ENCODE data around the gene SQSTM1.

- TF ChIP-seq, protein P1, sequence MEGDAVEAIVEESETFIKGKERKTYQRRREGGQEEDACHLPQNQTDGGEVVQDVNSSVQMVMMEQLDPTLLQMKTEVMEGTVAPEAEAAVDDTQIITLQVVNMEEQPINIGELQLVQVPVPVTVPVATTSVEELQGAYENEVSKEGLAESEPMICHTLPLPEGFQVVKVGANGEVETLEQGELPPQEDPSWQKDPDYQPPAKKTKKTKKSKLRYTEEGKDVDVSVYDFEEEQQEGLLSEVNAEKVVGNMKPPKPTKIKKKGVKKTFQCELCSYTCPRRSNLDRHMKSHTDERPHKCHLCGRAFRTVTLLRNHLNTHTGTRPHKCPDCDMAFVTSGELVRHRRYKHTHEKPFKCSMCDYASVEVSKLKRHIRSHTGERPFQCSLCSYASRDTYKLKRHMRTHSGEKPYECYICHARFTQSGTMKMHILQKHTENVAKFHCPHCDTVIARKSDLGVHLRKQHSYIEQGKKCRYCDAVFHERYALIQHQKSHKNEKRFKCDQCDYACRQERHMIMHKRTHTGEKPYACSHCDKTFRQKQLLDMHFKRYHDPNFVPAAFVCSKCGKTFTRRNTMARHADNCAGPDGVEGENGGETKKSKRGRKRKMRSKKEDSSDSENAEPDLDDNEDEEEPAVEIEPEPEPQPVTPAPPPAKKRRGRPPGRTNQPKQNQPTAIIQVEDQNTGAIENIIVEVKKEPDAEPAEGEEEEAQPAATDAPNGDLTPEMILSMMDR (IDR thresholded peaks at IDR 0.05) = no peak
- TF ChIP-seq POLR2A (IDR thresholded peaks at IDR 0.05) = no peak
These were observed 23.0 kb upstream of the SQSTM1 start for GRCh38 chr5:179797741-179798140.
